ENCODE measurements around the gene BUB1.

BUB1 gene

GRCh38 chr2:110659248-110659647 lies 18.6 kb downstream of the BUB1 start:
- H3K9me3 ChIP-seq (ENCODE audit: control insufficient read depth, low read length), result no peaks in the 10 kb centered on the region
- H3K36me3 ChIP-seq (ENCODE audit: control insufficient read depth, insufficient read depth, low read length), result peaks cover 70% of the 10 kb centered on the region
- WGBS, 2 experiments, result 93 to 97% methylated on average over 2 of the region's 2 CpGs
- H3K4me3 ChIP-seq (ENCODE audit: insufficient read depth, low read depth, low read length), result no peak overlapping the region
- H3K4me1 ChIP-seq (ENCODE audit: control insufficient read depth, insufficient read depth, low read length), result no peaks in the 10 kb centered on the region
- H3K27ac ChIP-seq (ENCODE audit: insufficient read depth, low read depth, low read length, poor library complexity, severe bottlenecking), result no peak overlapping the region
- no peaks in the 10 kb centered on the region for H3K27me3 ChIP-seq (ENCODE audit: control insufficient read depth, insufficient read depth, low read length, poor library complexity, severe bottlenecking)

GRCh38 chr2:110657724-110658305 lies 20.0 kb downstream of the BUB1 start:
- Histone ChIP-seq H3K4me1 (ENCODE audit: control insufficient read depth, insufficient read depth, low read length) (no peaks in the 10 kb centered on the region), H3K27me3 (ENCODE audit: control insufficient read depth, insufficient read depth, low read length, poor library complexity, severe bottlenecking) (no peaks in the 10 kb centered on the region), H3K36me3 (ENCODE audit: control insufficient read depth, insufficient read depth, low read length) (peaks cover 78% of the 10 kb centered on the region), H3K4me3 (ENCODE audit: insufficient read depth, low read depth, low read length) (no peak overlapping the region), H3K9me3 (ENCODE audit: control insufficient read depth, low read length) (no peaks in the 10 kb centered on the region), H3K27ac (ENCODE audit: insufficient read depth, low read depth, low read length, poor library complexity, severe bottlenecking) (no peak overlapping the region)
- whole genome bisulfite sequencing, 2 experiments, result 92 to 95% methylated on average over 3 of the region's 3 CpGs

- no peak overlapping the region for H3K27ac ChIP-seq (ENCODE audit: insufficient read depth, low read depth, low read length, poor library complexity, severe bottlenecking)
- H3K4me1 ChIP-seq (ENCODE audit: control insufficient read depth, insufficient read depth, low read length), result no peaks in the 10 kb centered on the region
- no peak overlapping the region for H3K4me3 ChIP-seq (ENCODE audit: insufficient read depth, low read depth, low read length)
- 95 to 96% methylated on average over 2 of the region's 2 CpGs for WGBS, 2 experiments
- H3K9me3 ChIP-seq (ENCODE audit: control insufficient read depth, low read length), result no peaks in the 10 kb centered on the region
- peaks cover 81% of the 10 kb centered on the region for H3K36me3 ChIP-seq (ENCODE audit: control insufficient read depth, insufficient read depth, low read length)
- no peaks in the 10 kb centered on the region for H3K27me3 ChIP-seq (ENCODE audit: control insufficient read depth, insufficient read depth, low read length, poor library complexity, severe bottlenecking)
Observed at GRCh38 chr2:110655701-110656100, 22.2 kb downstream of the BUB1 start.

GRCh38 chr2:110653861-110654260 lies 24.0 kb downstream of the BUB1 start:
- Histone ChIP-seq H3K27ac (ENCODE audit: insufficient read depth, low read depth, low read length, poor library complexity, severe bottlenecking) (no peak overlapping the region), H3K4me3 (ENCODE audit: insufficient read depth, low read depth, low read length) (no peak overlapping the region), H3K9me3 (ENCODE audit: control insufficient read depth, low read length) (no peaks in the 10 kb centered on the region), H3K4me1 (ENCODE audit: control insufficient read depth, insufficient read depth, low read length) (no peaks in the 10 kb centered on the region), H3K27me3 (ENCODE audit: control insufficient read depth, insufficient read depth, low read length, poor library complexity, severe bottlenecking) (no peaks in the 10 kb centered on the region), H3K36me3 (ENCODE audit: control insufficient read depth, insufficient read depth, low read length) (peaks cover 77% of the 10 kb centered on the region)
- WGBS, 2 experiments, result 96 to 97% methylated on average over 3 of the region's 3 CpGs

- H3K36me3 ChIP-seq (ENCODE audit: control insufficient read depth, insufficient read depth, low read length), result peaks cover 47% of the 10 kb centered on the region
- 93 to 95% methylated on average over 4 of the region's 4 CpGs for WGBS, 2 experiments
Observed at GRCh38 chr2:110650346-110650745, 27.5 kb downstream of the BUB1 start.

GRCh38 chr2:110647777-110648176 lies 30.1 kb downstream of the BUB1 start:
- Histone ChIP-seq H3K36me3 (ENCODE audit: control insufficient read depth, insufficient read depth, low read length) (peaks cover 31% of the 10 kb centered on the region), H3K4me1 (ENCODE audit: control insufficient read depth, insufficient read depth, low read length) (no peaks in the 10 kb centered on the region)

More at GRCh38 chr2:110650346-110650745, 27.5 kb downstream of the BUB1 start:
- H3K27me3 ChIP-seq (ENCODE audit: control insufficient read depth, insufficient read depth, low read length, poor library complexity, severe bottlenecking), result no peaks in the 10 kb centered on the region
- H3K4me1 ChIP-seq (ENCODE audit: control insufficient read depth, insufficient read depth, low read length), result no peaks in the 10 kb centered on the region
- H3K27ac ChIP-seq (ENCODE audit: insufficient read depth, low read depth, low read length, poor library complexity, severe bottlenecking), result no peak overlapping the region
- no peaks in the 10 kb centered on the region for H3K9me3 ChIP-seq (ENCODE audit: control insufficient read depth, low read length)
- H3K4me3 ChIP-seq (ENCODE audit: insufficient read depth, low read depth, low read length), result no peak overlapping the region

GRCh38 chr2:110645616-110646015 lies 32.2 kb downstream of the BUB1 start:
- Histone ChIP-seq H3K9me3 (ENCODE audit: control insufficient read depth, low read length) (no peaks in the 10 kb centered on the region), H3K27me3 (ENCODE audit: control insufficient read depth, insufficient read depth, low read length, poor library complexity, severe bottlenecking) (no peaks in the 10 kb centered on the region), H3K36me3 (ENCODE audit: control insufficient read depth, insufficient read depth, low read length) (peaks cover 35% of the 10 kb centered on the region), H3K4me1 (ENCODE audit: control insufficient read depth, insufficient read depth, low read length) (no peaks in the 10 kb centered on the region), H3K27ac (ENCODE audit: insufficient read depth, low read depth, low read length, poor library complexity, severe bottlenecking) (no peak overlapping the region), H3K4me3 (ENCODE audit: insufficient read depth, low read depth, low read length) (no peak overlapping the region)
- WGBS, 2 experiments, result 93 to 97% methylated on average over 1 to 2 of the region's 2 CpGs

More at GRCh38 chr2:110647777-110648176, 30.1 kb downstream of the BUB1 start:
- Histone ChIP-seq H3K4me3 (ENCODE audit: insufficient read depth, low read depth, low read length) (no peak overlapping the region), H3K27me3 (ENCODE audit: control insufficient read depth, insufficient read depth, low read length, poor library complexity, severe bottlenecking) (no peaks in the 10 kb centered on the region), H3K9me3 (ENCODE audit: control insufficient read depth, low read length) (no peaks in the 10 kb centered on the region), H3K27ac (ENCODE audit: insufficient read depth, low read depth, low read length, poor library complexity, severe bottlenecking) (no peak overlapping the region)
- 99 to 100% methylated on average over 2 to 3 of the region's 3 CpGs for WGBS, 2 experiments

GRCh38 chr2:110644357-110644756 lies 33.5 kb downstream of the BUB1 start:
- Histone ChIP-seq H3K36me3 (ENCODE audit: control insufficient read depth, insufficient read depth, low read length) (peaks cover 42% of the 10 kb centered on the region), H3K27me3 (ENCODE audit: control insufficient read depth, insufficient read depth, low read length, poor library complexity, severe bottlenecking) (no peaks in the 10 kb centered on the region), H3K4me3 (ENCODE audit: insufficient read depth, low read depth, low read length) (no peak overlapping the region), H3K9me3 (ENCODE audit: control insufficient read depth, low read length) (no peaks in the 10 kb centered on the region), H3K27ac (ENCODE audit: insufficient read depth, low read depth, low read length, poor library complexity, severe bottlenecking) (no peak overlapping the region), H3K4me1 (ENCODE audit: control insufficient read depth, insufficient read depth, low read length) (no peaks in the 10 kb centered on the region)
- 95 to 96% methylated on average over 2 to 3 of the region's 3 CpGs for WGBS, 2 experiments

- no peak overlapping the region for H3K27ac ChIP-seq (ENCODE audit: insufficient read depth, low read depth, low read length, poor library complexity, severe bottlenecking)
- peaks cover 48% of the 10 kb centered on the region for H3K36me3 ChIP-seq (ENCODE audit: control insufficient read depth, insufficient read depth, low read length)
- H3K9me3 ChIP-seq (ENCODE audit: control insufficient read depth, low read length), result no peaks in the 10 kb centered on the region
- no peaks in the 10 kb centered on the region for H3K4me1 ChIP-seq (ENCODE audit: control insufficient read depth, insufficient read depth, low read length)
- H3K4me3 ChIP-seq (ENCODE audit: insufficient read depth, low read depth, low read length), result no peak overlapping the region
- H3K27me3 ChIP-seq (ENCODE audit: control insufficient read depth, insufficient read depth, low read length, poor library complexity, severe bottlenecking), result no peaks in the 10 kb centered on the region
Observed at GRCh38 chr2:110642360-110642759, 35.5 kb downstream of the BUB1 start.

GRCh38 chr2:110639972-110640371 lies 37.9 kb downstream of the BUB1 start:
- no peaks in the 10 kb centered on the region for H3K9me3 ChIP-seq (ENCODE audit: control insufficient read depth, low read length)
- H3K27ac ChIP-seq (ENCODE audit: insufficient read depth, low read depth, low read length, poor library complexity, severe bottlenecking), result no peak overlapping the region
- H3K36me3 ChIP-seq (ENCODE audit: control insufficient read depth, insufficient read depth, low read length), result peaks cover 55% of the 10 kb centered on the region
- H3K27me3 ChIP-seq (ENCODE audit: control insufficient read depth, insufficient read depth, low read length, poor library complexity, severe bottlenecking), result no peaks in the 10 kb centered on the region
- H3K4me3 ChIP-seq (ENCODE audit: insufficient read depth, low read depth, low read length), result no peak overlapping the region
- H3K4me1 ChIP-seq (ENCODE audit: control insufficient read depth, insufficient read depth, low read length), result no peaks in the 10 kb centered on the region
- WGBS, 2 experiments, result 97 to 98% methylated on average over 3 of the region's 3 CpGs
